C4-2B (cell line): Measurements from ENCODE around the gene NFATC2.

Experiments used
- CTCF ChIP-seq: fragments of 450-650 bp; conservative IDR thresholded peaks from 2 replicates; pipeline ENCODE4 v1.5.1; 2017; ENCODE audit warnings: mild to moderate bottlenecking
- ZFX ChIP-seq: fragments of 450-650 bp; IDR thresholded peaks from 2 replicates; pipeline ENCODE4 v1.6.1; 2017

DNA sequence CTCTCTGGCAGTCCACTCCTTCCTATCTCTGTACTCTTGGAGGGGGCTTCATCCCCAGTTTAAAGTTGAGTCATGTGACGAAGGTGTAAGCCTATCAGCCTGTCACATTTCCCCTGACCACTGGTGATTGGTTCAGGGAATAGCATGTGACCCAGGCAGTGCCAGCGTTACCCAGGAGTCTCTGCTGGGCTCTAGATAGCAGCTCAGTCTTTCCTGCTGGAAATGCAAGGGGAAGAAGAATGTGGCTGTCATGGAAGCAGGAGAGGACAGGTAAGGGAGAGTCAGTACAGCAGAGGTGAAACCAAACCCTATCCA is 35.6 kb upstream of the NFATC2 start:
- TF ChIP-seq CTCF: no peak
- TF ChIP-seq ZFX: no peak
